Measurements from ENCODE around the gene CYP2C18.
"Not testable (repeated sequence)": the region's sequence is repeated elsewhere in the genome, so short reads cannot be mapped to it uniquely, and the experiment has no call there.

CYP2C18 gene

DNA sequence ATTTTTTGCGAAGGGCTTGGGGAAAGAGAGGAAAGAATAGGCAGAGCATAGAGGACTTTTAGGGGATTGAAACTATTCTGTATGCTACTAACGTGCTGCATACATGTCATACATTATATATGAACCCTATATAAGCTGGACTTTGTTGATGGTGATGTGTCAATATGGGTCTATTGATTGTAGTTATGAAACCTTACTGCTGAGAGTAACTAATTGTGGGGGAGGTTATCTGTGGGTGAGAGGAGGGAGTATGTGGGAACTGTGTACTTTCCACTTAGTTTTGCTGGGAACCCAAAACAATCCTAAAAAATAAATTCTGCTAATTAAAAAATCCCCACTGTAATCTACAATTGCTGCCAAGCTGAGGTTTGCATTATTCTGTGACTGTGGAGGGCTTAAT is 63.6 kb downstream of the CYP2C18 start:
- DNase-seq (ENCODE audit: low read depth in 2 of 2) = no peak

DNA sequence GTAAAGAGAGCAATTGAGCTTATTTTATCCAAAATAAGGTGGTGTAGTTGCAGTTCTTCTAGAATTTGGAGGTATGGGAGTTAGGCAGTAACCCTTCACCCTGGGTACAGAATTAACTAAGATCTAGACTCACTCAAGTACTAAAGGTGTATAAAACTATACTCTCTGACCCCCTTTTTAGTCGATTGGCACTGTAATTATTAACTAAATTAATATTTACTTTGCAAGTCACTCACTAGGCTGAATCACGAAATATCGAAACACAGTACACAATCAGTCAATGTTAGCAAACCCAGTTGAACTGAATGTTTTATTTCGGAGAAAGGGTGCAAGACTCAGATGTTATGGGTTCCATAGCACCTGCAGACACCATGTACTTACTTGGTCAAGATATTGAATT is 64.3 kb downstream of the CYP2C18 start:
- no peak for DNase-seq (ENCODE audit: low read depth in 2 of 2)

- DNase-seq (ENCODE audit: low read depth in 2 of 2) = no peak
These were observed 74.4 kb downstream of the CYP2C18 start for GRCh38 chr10:94757916-94758315.

- DNase-seq (ENCODE audit: low read depth in 2 of 2) = no peak
These were observed 77.2 kb downstream of the CYP2C18 start for GRCh38 chr10:94760586-94761178.

DNA sequence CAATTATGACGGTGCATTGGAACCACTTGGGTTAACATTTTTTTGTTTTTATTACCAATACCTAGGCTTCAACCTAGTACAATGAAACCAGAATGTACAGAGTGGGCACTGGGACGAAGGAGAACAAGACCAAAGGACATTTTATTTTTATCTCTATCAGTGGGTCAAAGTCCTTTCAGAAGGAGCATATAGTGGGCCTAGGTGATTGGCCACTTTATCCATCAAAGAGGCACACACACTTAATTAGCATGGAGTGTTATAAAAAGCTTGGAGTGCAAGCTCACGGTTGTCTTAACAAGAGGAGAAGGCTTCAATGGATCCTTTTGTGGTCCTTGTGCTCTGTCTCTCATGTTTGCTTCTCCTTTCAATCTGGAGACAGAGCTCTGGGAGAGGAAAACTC is 78.9 kb downstream of the CYP2C18 start, which contains the start of gene CYP2C19:
CYP2C19 (plus strand) TSS at position 289 of the 400 bp plus-strand sequence; CDS start at position 314, 25 bp downstream.
- DNase-seq (ENCODE audit: low read depth in 2 of 2) = no peak

- DNase-seq (ENCODE audit: low read depth in 2 of 2) = not testable (repeated sequence)
These were observed 91.9 kb downstream of the CYP2C18 start for GRCh38 chr10:94775425-94775824.

- no peak for DNase-seq (ENCODE audit: low read depth in 2 of 2)
These were observed 94.4 kb downstream of the CYP2C18 start for GRCh38 chr10:94777886-94778458.

GRCh38 chr10:94780844-94781243 is 97.3 kb downstream of the CYP2C18 start:
- no peak for DNase-seq (ENCODE audit: low read depth in 2 of 2)

DNA sequence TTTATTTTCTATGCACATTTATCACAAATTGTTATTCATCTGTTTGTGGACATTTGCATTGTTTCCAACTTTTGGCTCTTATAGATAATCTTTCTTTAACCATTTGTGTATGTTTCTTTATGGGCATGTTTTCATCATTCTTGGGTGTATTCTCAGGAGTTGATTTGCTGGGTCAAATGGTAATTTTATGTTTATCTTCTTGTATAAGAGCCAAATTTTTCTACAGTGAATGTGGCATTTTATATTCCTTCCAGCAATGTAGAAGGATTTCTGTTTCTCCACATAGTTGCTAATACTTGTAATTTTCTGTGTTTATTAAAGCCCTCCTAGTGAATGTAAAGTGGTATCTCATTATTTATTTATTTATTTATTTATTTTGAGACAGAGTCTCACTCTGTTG is 100.7 kb downstream of the CYP2C18 start:
- DNase-seq (ENCODE audit: low read depth in 2 of 2) = no peak

GRCh38 chr10:94785211-94785610 is 101.7 kb downstream of the CYP2C18 start:
- DNase-seq (ENCODE audit: low read depth in 2 of 2) = no peak

Data from stimulated activated CD4-positive, alpha-beta T cell treated with anti-CD3 and anti-CD28 coated beads, Interleukin-1b, Interleukin-23, amount 100 ng/mL, for 4 hours (primary cell).